Hematopoietic multipotent progenitor cell (in vitro differentiated cells): ENCODE measurements around the gene DNAJB5. TPM values are rescaled to one million over a fixed set of nuclear protein-coding genes. Genes with fewer than 3 reads are reported as not detected.
"Not testable (repeated sequence)": the region's sequence is repeated elsewhere in the genome, so short reads cannot be mapped to it uniquely, and the experiment has no call there.

Source experiments
- DNase-seq, 3 donors: peaks; one replicate each; pipeline ENCODE4 v3.0.0-alpha.2; 2011 to 2015; ENCODE audit warnings: low read depth in 2 of 3, low spot score in 2 of 3
- total RNA-seq: library from RNA; depleted of rRNA; stranded (reverse); fragments of >200 nt; gene quantifications from one replicate; pipeline ENCODE4 v1.2.3, GENCODE V29; 2012

The DNAJB5 gene
- 3.0 TPM for total RNA-seq

GRCh38 chr9:34989003-34989945 is at the start of gene DNAJB5:
DNAJB5 (plus strand) TSS chr9:34989745; CDS start chr9:34990631, 886 bp downstream.
- peak; percentile 91 to 99 (median 99) for DNase-seq

- DNase-seq = not testable (repeated sequence)
These were observed 49.6 kb upstream of the DNAJB5 start for GRCh38 chr9:34939989-34940388.

GRCh38 chr9:34948451-34948850 is 41.1 kb upstream of the DNAJB5 start:
- DNase-seq = no peak

- DNase-seq = no peak
These were observed 35.3 kb upstream of the DNAJB5 start for GRCh38 chr9:34954225-34954624.

- not testable (repeated sequence) for DNase-seq
These were observed 33.5 kb upstream of the DNAJB5 start for GRCh38 chr9:34956066-34956465.

GRCh38 chr9:34956648-34957047 is 32.9 kb upstream of the DNAJB5 start:
- no peak for DNase-seq

GRCh38 chr9:34957492-34958410 is 31.8 kb upstream of the DNAJB5 start, which contains the start of gene PHF24:
PHF24 (plus strand) TSS chr9:34958285; CDS start chr9:34971299, 13,014 bp downstream.
- DNase-seq = peak in 2 of 3 donors; percentile 39 to 67

GRCh38 chr9:34958411-34958982 is 31.0 kb upstream of the DNAJB5 start:
- peak in 1 of 3 donors; percentile 9 for DNase-seq

- no peak for DNase-seq
These were observed 30.1 kb upstream of the DNAJB5 start for GRCh38 chr9:34959461-34959860.

- DNase-seq = no peak
These were observed 27.7 kb upstream of the DNAJB5 start for GRCh38 chr9:34961574-34962490.

GRCh38 chr9:34962546-34962945 is 27.0 kb upstream of the DNAJB5 start:
- no peak for DNase-seq

GRCh38 chr9:34963552-34963951 is 26.0 kb upstream of the DNAJB5 start:
- no peak for DNase-seq

- DNase-seq = no peak
These were observed 25.1 kb upstream of the DNAJB5 start for GRCh38 chr9:34964458-34964857.

- DNase-seq = no peak
These were observed 18.3 kb upstream of the DNAJB5 start for GRCh38 chr9:34971146-34971811.

- DNase-seq = no peak
These were observed 14.9 kb upstream of the DNAJB5 start for GRCh38 chr9:34974664-34975063.

GRCh38 chr9:34976441-34976840 is 13.1 kb upstream of the DNAJB5 start:
- no peak for DNase-seq

GRCh38 chr9:34976992-34977391 is 12.6 kb upstream of the DNAJB5 start:
- DNase-seq = no peak

GRCh38 chr9:34980181-34980761 is 9.3 kb upstream of the DNAJB5 start:
- DNase-seq = no peak

- DNase-seq = no peak
These were observed 7.2 kb upstream of the DNAJB5 start for GRCh38 chr9:34982361-34982760.
